T-helper 2 cell treated with Interferon-gamma antibody and Interleukin-4, amounts not matched to agents 5 μg/mL and 100 μg/mL, for 36 hours (primary cell): ENCODE results near the gene ZNF169.
A peak's percentile ranks its signal among the peaks of the same experiment; 100 is the strongest.
"Not testable (repeated sequence)": the region's sequence is repeated elsewhere in the genome, so short reads cannot be mapped to it uniquely, and the experiment has no call there.

ENCODE experiments used
- DNase-seq: peaks from one replicate; pipeline ENCODE4 v3.0.0; 2021; ENCODE audit warnings: low spot score
- H3K27ac Mint-ChIP-seq: one replicate; pipeline ENCODE4 v1.8.0; 2021; ENCODE audit warnings: mild to moderate bottlenecking, mixed read lengths
- H3K27me3 Mint-ChIP-seq: one replicate; pipeline ENCODE4 v1.8.0; 2021; ENCODE audit warnings: low read depth, mixed read lengths
- H3K36me3 Mint-ChIP-seq: one replicate; pipeline ENCODE4 v1.8.0; 2021; ENCODE audit warnings: low read depth, mixed read lengths
- H3K4me1 Mint-ChIP-seq: one replicate; pipeline ENCODE4 v1.8.0; 2021; ENCODE audit warnings: low read depth, mixed read lengths
- H3K4me3 Mint-ChIP-seq: one replicate; pipeline ENCODE4 v1.8.0; 2022; ENCODE audit warnings: mild to moderate bottlenecking, moderate library complexity, mixed read lengths
- H3K9me3 Mint-ChIP-seq: one replicate; pipeline ENCODE4 v1.8.0; 2021; ENCODE audit warnings: mixed read lengths

The ZNF169 gene

GRCh38 chr9:94259077-94259862, at the start of gene ZNF169:
Gene ZNF169, plus strand, starts transcription at chr9:94259298. Its CDS starts 19,515 bp downstream, at chr9:94278813.
- Mint-ChIP-seq H3K4me3 (peak within 1 kb of the TSS; percentile 100), H3K36me3 (peaks cover 20% of the 10 kb centered on the region), H3K27ac (peak within 1 kb of the TSS; percentile 94), H3K9me3 (peaks cover 1% of the 10 kb centered on the region), H3K27me3 (peaks cover 23% of the 10 kb centered on the region), H3K4me1 (peaks cover 15% of the 10 kb centered on the region)
- DNase-seq: peak; percentile 87

GRCh38 chr9:94210616-94211603, 48.2 kb upstream of the ZNF169 start:
- Mint-ChIP-seq H3K27me3 (peaks cover 4% of the 10 kb centered on the region), H3K36me3 (no peaks in the 10 kb centered on the region), H3K27ac (no peak overlapping the region), H3K4me1 (peaks cover 3% of the 10 kb centered on the region), H3K9me3 (no peaks in the 10 kb centered on the region), H3K4me3 (no peak overlapping the region)
- no peak for DNase-seq

DNA sequence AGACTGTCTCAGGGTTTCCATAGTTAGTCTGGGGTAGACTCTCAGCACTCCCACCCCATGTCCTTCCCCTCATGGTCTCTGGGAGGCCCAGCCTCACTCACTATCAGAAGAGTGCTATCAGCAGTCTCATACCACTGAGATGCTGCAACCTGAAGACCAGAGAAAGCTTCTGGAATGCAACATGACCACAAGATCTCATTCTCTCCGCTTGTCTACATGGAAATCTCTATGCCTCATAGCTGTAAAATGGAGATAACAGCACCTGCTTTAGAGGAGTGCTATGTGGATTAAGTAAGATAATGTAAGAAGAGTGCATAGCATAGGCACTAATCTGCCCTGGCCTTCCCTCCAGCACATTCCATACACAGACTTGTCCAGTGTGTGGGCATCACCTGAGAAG, 47.0 kb upstream of the ZNF169 start:
- H3K4me3 Mint-ChIP-seq: no peak overlapping the region
- DNase-seq: no peak
- H3K4me1 Mint-ChIP-seq: peaks cover 3% of the 10 kb centered on the region
- peaks cover 4% of the 10 kb centered on the region for H3K27me3 Mint-ChIP-seq
- H3K27ac Mint-ChIP-seq: no peak overlapping the region
- H3K36me3 Mint-ChIP-seq: no peaks in the 10 kb centered on the region
- H3K9me3 Mint-ChIP-seq: no peaks in the 10 kb centered on the region

DNA sequence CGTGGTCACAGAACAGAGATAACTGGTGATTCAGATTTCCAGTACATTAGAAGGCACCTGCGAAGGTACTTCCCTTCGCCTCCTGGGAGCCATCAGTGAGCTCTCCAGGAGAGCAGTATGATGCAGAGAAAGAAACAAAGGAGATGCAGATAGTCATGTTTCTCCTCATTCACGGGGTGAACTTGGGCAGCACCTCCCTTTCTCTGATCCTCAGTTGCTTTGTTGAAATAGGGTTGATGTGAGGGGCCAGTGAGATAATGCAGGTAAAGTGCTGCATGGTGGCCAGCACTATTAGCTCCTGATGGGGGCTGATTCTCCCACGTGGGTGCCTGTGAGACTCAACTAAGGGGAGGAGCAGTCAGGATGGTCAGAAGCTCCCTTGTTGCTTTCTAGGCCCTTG, 46.6 kb upstream of the ZNF169 start:
- no peaks in the 10 kb centered on the region for H3K36me3 Mint-ChIP-seq
- DNase-seq: no peak
- peaks cover 3% of the 10 kb centered on the region for H3K4me1 Mint-ChIP-seq
- H3K27ac Mint-ChIP-seq: no peak overlapping the region
- peaks cover 4% of the 10 kb centered on the region for H3K27me3 Mint-ChIP-seq
- no peaks in the 10 kb centered on the region for H3K9me3 Mint-ChIP-seq
- H3K4me3 Mint-ChIP-seq: no peak overlapping the region

GRCh38 chr9:94213511-94214124, 45.5 kb upstream of the ZNF169 start:
- no peak overlapping the region for H3K27ac Mint-ChIP-seq
- peaks cover 11% of the 10 kb centered on the region for H3K27me3 Mint-ChIP-seq
- H3K4me1 Mint-ChIP-seq: peaks cover 3% of the 10 kb centered on the region
- peak overlapping the region; percentile 19 for H3K4me3 Mint-ChIP-seq
- peak; percentile 63 for DNase-seq
- H3K36me3 Mint-ChIP-seq: no peaks in the 10 kb centered on the region
- H3K9me3 Mint-ChIP-seq: no peaks in the 10 kb centered on the region

DNA sequence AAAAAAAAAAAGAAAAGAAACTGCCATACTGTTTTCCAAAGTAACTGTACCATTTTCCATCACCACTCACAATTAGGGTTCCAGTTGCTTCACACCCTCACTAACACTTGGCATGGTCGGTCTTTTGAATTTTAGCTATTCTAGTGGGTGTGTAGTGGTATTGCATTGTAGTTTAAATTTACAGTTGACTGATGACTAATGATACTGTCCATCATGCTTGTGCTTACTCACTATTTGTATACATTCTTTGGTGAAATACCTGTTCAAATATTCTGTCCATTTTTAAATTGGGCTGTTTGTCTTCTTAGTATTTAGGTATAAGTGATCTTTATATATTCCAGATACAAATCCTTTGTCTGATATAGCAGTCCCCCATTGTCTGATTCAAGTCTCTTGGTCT, 36.2 kb upstream of the ZNF169 start:
- no peak for DNase-seq
- Mint-ChIP-seq H3K9me3 (no peaks in the 10 kb centered on the region), H3K4me3 (no peak overlapping the region), H3K4me1 (no peaks in the 10 kb centered on the region), H3K36me3 (no peaks in the 10 kb centered on the region), H3K27me3 (peaks cover 23% of the 10 kb centered on the region), H3K27ac (no peak overlapping the region)

- not testable (repeated sequence) for H3K9me3 Mint-ChIP-seq, H3K36me3 Mint-ChIP-seq, DNase-seq, H3K4me1 Mint-ChIP-seq, H3K4me3 Mint-ChIP-seq, H3K27ac Mint-ChIP-seq
- peaks cover 14% of the 10 kb centered on the region for H3K27me3 Mint-ChIP-seq
Observed at GRCh38 chr9:94225413-94225812, 33.7 kb upstream of the ZNF169 start.

GRCh38 chr9:94228616-94229015, 30.5 kb upstream of the ZNF169 start:
- no peaks in the 10 kb centered on the region for H3K4me1 Mint-ChIP-seq

DNA sequence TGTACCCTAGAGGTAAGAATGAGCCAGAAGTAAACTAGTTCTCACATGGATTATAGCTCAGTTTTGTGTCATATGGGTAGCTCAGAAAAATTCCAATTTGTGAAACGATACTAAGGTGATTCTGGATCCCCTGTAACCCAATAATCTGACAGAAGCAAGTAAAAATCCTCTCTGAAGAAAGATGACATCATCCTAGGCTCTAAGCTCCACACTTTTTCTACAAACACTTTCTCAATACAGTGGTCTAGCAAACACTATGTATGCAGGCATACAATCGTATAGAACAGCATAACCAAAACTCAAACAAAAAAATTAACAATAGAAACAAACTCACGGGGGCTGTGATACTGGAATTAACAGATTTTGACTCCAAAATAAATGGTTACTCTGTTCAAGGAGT, 26.7 kb upstream of the ZNF169 start:
- Mint-ChIP-seq H3K9me3 (no peaks in the 10 kb centered on the region), H3K36me3 (no peaks in the 10 kb centered on the region), H3K27me3 (peaks cover 11% of the 10 kb centered on the region)

More at GRCh38 chr9:94228616-94229015, 30.5 kb upstream of the ZNF169 start:
- Mint-ChIP-seq H3K36me3 (no peaks in the 10 kb centered on the region), H3K27me3 (peaks cover 16% of the 10 kb centered on the region), H3K9me3 (no peaks in the 10 kb centered on the region), H3K4me3 (no peak overlapping the region), H3K27ac (no peak overlapping the region)
- no peak for DNase-seq

GRCh38 chr9:94241098-94241497, 18.0 kb upstream of the ZNF169 start:
- H3K27me3 Mint-ChIP-seq, H3K4me1 Mint-ChIP-seq, H3K9me3 Mint-ChIP-seq, DNase-seq, H3K27ac Mint-ChIP-seq, H3K4me3 Mint-ChIP-seq, H3K36me3 Mint-ChIP-seq: not testable (repeated sequence)

More for the DNA sequence above, 26.7 kb upstream of the ZNF169 start:
- Mint-ChIP-seq H3K27ac (no peak overlapping the region), H3K4me3 (no peak overlapping the region), H3K4me1 (no peaks in the 10 kb centered on the region)
- no peak for DNase-seq

DNA sequence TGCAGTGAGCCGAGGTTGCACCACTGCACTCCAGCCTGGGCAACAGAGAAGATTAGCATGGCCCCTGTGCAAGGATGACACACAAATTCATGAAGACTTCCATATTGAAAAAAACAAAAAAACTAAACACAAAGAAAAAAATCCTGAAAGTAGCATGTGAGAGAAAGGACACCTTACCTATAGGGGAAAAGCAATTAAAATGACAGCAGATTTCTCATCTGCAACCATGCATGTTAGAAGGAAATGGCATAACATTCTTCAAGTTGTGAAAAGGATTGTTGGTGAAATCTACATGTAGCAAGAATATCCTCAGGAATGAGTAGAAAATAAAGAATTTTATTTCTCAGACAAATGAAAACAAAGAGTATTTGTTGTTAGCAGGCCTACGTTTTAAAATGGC, 13.4 kb upstream of the ZNF169 start:
- Mint-ChIP-seq H3K4me3 (no peak overlapping the region), H3K4me1 (peaks cover 4% of the 10 kb centered on the region), H3K27me3 (peaks cover 6% of the 10 kb centered on the region), H3K27ac (no peak overlapping the region), H3K36me3 (no peaks in the 10 kb centered on the region), H3K9me3 (peaks cover 5% of the 10 kb centered on the region)
- no peak for DNase-seq

DNA sequence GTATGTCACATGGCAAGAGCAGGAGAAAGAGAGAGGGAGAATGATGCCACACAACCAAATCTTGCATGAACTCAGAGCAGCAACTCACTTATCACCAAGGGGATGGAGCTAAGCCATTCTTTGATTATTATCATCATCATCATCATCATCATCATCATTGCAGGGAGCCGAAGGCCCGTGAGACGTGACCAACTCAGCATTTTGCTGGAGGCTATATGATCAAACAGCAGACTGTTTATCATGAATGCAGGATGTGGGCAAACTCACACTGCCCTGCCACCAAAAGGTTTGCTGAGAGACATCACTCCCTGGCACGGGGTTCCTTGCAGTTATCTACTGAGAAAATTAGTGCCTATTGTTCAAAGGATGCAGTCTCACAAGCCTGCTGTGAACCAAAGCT, 8.6 kb upstream of the ZNF169 start:
- no peaks in the 10 kb centered on the region for H3K36me3 Mint-ChIP-seq
- H3K9me3 Mint-ChIP-seq: no peaks in the 10 kb centered on the region
- H3K4me3 Mint-ChIP-seq: no peak overlapping the region
- DNase-seq: no peak
- peaks cover 7% of the 10 kb centered on the region for H3K4me1 Mint-ChIP-seq
- peaks cover 2% of the 10 kb centered on the region for H3K27me3 Mint-ChIP-seq
- H3K27ac Mint-ChIP-seq: no peak overlapping the region

DNA sequence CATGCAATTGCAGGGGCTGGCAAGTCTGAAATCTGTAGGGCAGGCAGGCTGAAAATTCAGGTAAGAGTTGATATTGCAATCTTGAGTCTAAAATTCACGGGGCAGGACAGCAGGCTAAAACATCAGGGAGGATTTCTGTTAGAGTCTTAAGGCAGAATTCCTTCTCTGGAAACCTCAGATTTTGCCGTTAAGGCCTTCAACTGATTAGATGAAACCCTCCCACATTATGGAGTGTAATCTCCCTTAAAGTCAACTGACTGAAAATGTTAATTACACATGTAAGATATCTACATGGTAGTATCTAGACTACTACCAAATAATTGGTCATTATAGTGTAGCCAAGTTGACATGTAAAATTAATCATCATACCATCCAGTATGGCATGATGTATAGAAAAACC, 3.1 kb upstream of the ZNF169 start:
- Mint-ChIP-seq H3K4me1 (peaks cover 11% of the 10 kb centered on the region), H3K4me3 (no peak overlapping the region), H3K9me3 (no peaks in the 10 kb centered on the region), H3K27me3 (peaks cover 23% of the 10 kb centered on the region), H3K36me3 (peaks cover 4% of the 10 kb centered on the region), H3K27ac (no peak overlapping the region)
- no peak for DNase-seq
